Retinal pigment epithelial cell (primary cell): ENCODE results near the gene AAR2.
A peak's percentile ranks its signal among the peaks of the same experiment; 100 is the strongest.

Experiments
- DNase-seq: peaks from one replicate; pipeline ENCODE4 v3.0.0-alpha.2; 2010; ENCODE audit warnings: low read depth
- H3K4me3 ChIP-seq: 2 replicates; pipeline ENCODE4 v1.5.1; 2011; ENCODE audit warnings: mild to moderate bottlenecking, low read length, control low read depth, moderate library complexity
- TF ChIP-seq, protein P1 (sequence below): conservative IDR thresholded peaks from 2 replicates; pipeline ENCODE4 v1.5.1; 2011; ENCODE audit warnings: low read depth, low read length, control low read depth, inconsistent platforms

AAR2 gene

DNA sequence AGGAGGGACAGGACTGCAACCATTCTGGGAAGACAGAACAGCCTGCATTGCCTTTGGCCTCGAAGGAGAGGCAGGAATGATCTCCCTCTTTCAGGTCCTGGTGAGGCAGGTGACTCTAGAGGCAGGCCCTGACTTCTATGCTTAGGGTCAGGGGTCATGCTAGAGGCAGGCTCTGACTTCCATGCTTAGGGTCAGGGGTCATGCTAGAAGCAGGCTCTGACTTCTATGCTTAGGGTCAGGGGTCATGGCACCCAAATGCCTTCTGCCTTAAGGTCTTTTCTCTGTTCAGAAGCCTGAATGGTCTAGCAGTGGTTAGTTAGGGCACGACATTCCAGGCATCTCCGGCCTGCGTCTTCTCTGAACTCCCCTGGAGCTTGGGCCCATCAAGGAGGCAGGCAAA, 35.1 kb upstream of the AAR2 start:
- TF ChIP-seq, protein P1, sequence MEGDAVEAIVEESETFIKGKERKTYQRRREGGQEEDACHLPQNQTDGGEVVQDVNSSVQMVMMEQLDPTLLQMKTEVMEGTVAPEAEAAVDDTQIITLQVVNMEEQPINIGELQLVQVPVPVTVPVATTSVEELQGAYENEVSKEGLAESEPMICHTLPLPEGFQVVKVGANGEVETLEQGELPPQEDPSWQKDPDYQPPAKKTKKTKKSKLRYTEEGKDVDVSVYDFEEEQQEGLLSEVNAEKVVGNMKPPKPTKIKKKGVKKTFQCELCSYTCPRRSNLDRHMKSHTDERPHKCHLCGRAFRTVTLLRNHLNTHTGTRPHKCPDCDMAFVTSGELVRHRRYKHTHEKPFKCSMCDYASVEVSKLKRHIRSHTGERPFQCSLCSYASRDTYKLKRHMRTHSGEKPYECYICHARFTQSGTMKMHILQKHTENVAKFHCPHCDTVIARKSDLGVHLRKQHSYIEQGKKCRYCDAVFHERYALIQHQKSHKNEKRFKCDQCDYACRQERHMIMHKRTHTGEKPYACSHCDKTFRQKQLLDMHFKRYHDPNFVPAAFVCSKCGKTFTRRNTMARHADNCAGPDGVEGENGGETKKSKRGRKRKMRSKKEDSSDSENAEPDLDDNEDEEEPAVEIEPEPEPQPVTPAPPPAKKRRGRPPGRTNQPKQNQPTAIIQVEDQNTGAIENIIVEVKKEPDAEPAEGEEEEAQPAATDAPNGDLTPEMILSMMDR, result no peak
- DNase-seq, result no peak
- no peak overlapping the region for H3K4me3 ChIP-seq

DNA sequence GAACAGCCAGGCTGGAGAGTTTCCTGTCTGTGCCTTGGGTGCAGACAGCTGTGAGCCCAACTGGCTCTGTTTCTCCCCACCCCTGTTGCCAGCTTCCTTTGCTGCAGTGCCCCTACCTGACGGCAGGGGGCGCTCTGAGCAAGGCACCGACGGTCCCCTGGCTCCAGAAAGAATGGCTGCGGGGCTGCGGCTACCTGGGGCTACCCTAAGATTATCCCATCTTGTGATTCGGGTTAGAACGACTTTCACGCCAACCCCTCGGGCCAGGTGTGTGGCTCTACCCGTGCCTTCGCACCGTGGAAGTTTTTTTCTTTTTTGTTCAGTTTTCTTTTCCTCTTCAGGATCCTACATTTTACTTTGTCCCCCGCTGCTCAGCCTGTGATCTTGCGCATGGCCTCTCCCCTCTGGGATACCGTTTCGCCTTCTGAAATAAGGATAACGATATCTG, 33.4 kb upstream of the AAR2 start:
- H3K4me3 ChIP-seq, result peak overlapping the region; percentile 12
- TF ChIP-seq, protein P1, result peak; percentile 100
- no peak for DNase-seq

DNA sequence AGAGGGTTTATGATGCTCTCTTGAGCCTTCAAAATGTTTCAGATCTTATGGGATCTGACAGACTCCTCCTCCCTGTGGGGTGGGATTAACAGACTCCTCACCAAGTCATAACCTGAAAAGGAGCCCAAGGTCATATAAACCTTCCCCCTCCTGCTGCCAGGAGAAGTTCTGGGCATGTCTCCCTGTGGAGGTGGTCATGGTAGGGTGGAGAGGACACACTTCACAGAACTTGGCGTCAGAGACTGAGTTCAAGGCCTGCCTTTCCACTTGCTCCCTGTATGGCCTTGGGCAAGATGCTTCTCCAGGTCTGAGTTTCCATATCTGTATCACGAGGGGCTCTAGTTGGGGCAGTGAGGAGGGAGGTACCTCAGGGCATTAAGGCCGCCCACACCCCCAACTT, 32.4 kb upstream of the AAR2 start:
- DNase-seq, result no peak
- TF ChIP-seq, protein P1, result no peak

DNA sequence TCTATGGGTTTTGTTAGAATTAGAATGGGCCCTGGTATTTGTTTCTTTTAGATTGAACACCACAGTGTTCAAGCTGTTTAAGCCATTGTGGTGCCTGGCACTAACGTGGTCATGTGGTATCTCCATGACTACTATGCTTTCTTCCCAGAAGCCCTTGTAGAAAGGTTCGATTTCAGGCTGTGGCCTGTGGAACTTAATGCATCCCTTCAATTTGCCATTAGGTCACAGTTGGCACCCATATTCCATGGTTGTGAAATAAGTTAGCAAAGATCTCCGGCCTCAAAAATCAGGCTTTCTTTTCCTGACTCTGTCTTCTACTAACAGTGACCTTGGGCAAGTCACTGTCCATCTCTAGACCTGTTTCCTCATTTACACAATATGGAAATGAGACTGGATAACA, 31.3 kb upstream of the AAR2 start:
- DNase-seq, result no peak

More for the DNA sequence above, 32.4 kb upstream of the AAR2 start:
- no peak overlapping the region for H3K4me3 ChIP-seq

DNA sequence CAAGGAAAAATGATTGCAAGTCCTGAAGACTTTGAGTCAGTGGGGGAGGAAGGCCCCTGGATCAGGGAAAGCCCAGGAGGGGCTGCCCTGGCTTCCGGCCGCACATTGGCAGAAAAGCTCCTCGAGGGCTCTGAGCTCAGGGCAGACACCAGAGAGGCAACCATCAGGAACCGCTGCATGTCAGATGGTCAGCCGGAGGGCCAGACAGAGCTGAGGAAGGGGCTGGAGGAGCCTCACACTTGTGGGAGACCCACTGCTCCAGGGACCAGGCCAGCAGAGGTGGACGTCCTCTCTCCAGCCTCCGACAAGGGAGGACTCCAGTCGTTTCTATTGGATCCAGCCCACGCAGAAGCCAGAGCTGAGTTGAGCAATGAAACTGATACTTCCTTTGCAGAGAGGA, 30.2 kb upstream of the AAR2 start:
- H3K4me3 ChIP-seq, result no peak overlapping the region
- no peak for DNase-seq
- TF ChIP-seq, protein P1, result no peak

More for the DNA sequence above, 31.3 kb upstream of the AAR2 start:
- TF ChIP-seq, protein P1, result no peak
- H3K4me3 ChIP-seq, result no peak overlapping the region

DNA sequence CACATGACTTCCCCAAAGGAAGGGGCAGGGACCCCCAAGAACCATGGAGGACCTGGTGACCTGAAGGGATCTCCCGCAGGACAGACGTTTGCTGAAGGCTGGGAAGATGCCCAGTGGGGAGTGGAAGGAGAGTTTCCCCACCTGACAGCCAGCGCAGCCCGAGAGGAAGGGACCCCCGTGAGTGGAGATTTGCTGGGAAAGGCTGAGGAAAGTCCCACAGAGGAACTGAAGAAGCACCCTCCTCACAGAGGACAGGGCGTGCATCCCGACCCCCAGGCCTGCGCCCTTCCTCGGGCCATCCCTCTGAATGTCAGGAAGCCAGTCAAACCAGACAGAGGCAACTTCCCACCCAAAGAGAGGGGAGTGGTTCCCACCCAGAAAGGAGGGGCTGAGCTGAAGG, 29.6 kb upstream of the AAR2 start:
- TF ChIP-seq, protein P1, result no peak
- no peak for DNase-seq
- no peak overlapping the region for H3K4me3 ChIP-seq

DNA sequence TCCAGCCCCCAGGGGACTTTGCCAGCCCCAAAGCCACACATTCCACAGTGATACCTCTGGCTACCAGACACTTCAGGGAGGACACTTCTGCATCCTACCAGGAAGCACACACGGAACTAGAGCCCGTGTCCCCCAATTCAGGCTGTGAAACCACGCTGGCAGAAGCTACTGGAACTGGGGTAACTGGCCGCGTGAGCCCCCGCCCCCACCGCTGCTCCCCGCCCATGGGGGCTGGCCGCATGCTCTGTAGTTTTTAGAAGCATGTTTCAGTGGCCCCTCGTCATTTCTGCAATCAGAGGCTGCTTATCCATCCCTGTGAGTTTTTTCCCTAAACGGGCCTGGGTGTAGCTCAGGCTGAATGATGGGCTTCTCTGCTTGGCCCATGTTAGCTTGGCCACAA, 28.7 kb upstream of the AAR2 start:
- H3K4me3 ChIP-seq, result no peak overlapping the region
- TF ChIP-seq, protein P1, result no peak
- DNase-seq, result no peak
